Stimulated activated naive B cell treated with anti-CD40 and anti-IgM and Interleukin-4, amounts not matched to agents 10 μg/mL and 1 μg/mL and 100 μg/mL, for 72 hours (primary cell): ENCODE results near the gene CCL13.
A peak's percentile ranks its signal among the peaks of the same experiment; 100 is the strongest.

Experiments used
- ATAC-seq, 2 donors: fragments of 150-1000 bp; cut with Tn5 transposase; replicated peaks; 2 replicates each; pipeline ENCODE4 v1.10.0; 2021; ENCODE audit warnings: moderate library complexity in 1 of 2
- DNase-seq: peaks from one replicate; pipeline ENCODE4 v3.0.0; 2021
- H3K27ac Mint-ChIP-seq: one replicate; pipeline ENCODE4 v1.8.0; 2022; ENCODE audit warnings: mild to moderate bottlenecking, mixed read lengths
- H3K27me3 Mint-ChIP-seq, 2 donors: one replicate each; pipeline ENCODE4 v1.8.0; 2022; ENCODE audit warnings: mixed read lengths in 2 of 2
- H3K36me3 Mint-ChIP-seq, 2 donors: one replicate each; pipeline ENCODE4 v1.8.0; 2022; ENCODE audit warnings: mixed read lengths in 2 of 2, mild to moderate bottlenecking in 1 of 2
- H3K4me1 Mint-ChIP-seq, 2 donors: one replicate each; pipeline ENCODE4 v1.8.0; 2022; ENCODE audit warnings: mixed read lengths in 2 of 2, mild to moderate bottlenecking in 1 of 2
- H3K4me3 Mint-ChIP-seq, 2 donors: one replicate each; pipeline ENCODE4 v1.8.0; 2022; ENCODE audit warnings: mild to moderate bottlenecking in 2 of 2, mixed read lengths in 2 of 2, moderate library complexity in 1 of 2
- H3K9me3 Mint-ChIP-seq, 2 donors: one replicate each; pipeline ENCODE4 v1.8.0; 2022; ENCODE audit warnings: mixed read lengths in 2 of 2, mild to moderate bottlenecking in 1 of 2

Gene CCL13

GRCh38 chr17:34401165-34401564, 44.9 kb downstream of the CCL13 start:
- Mint-ChIP-seq H3K27me3 (no peaks in the 10 kb centered on the region), H3K9me3 (peaks cover 0 to 1% of the 10 kb centered on the region in 2 donors), H3K36me3 (no peaks in the 10 kb centered on the region), H3K4me1 (peaks cover 36 to 50% of the 10 kb centered on the region in 2 donors), H3K4me3 (no peak overlapping the region), H3K27ac (peak overlapping the region; percentile 47)
- ATAC-seq (no peak), DNase-seq (no peak)

- Mint-ChIP-seq H3K4me1 (peaks cover 24 to 37% of the 10 kb centered on the region in 2 donors), H3K36me3 (no peaks in the 10 kb centered on the region), H3K27ac (no peak overlapping the region), H3K4me3 (no peak overlapping the region), H3K27me3 (peaks cover under 1 to 6% of the 10 kb centered on the region in 2 donors), H3K9me3 (peaks cover 0 to 1% of the 10 kb centered on the region in 2 donors)
- no peak for ATAC-seq
- DNase-seq: no peak
Observed at GRCh38 chr17:34403006-34403405, 46.7 kb downstream of the CCL13 start.

- H3K9me3 Mint-ChIP-seq: no peaks in the 10 kb centered on the region
- H3K4me3 Mint-ChIP-seq: no peak overlapping the region
- ATAC-seq (no peak), DNase-seq (no peak)
- H3K4me1 Mint-ChIP-seq: peaks cover 2 to 5% of the 10 kb centered on the region in 2 donors
- no peaks in the 10 kb centered on the region for H3K36me3 Mint-ChIP-seq
- H3K27ac Mint-ChIP-seq: no peak overlapping the region
- H3K27me3 Mint-ChIP-seq: peaks cover 24 to 32% of the 10 kb centered on the region in 2 donors
Observed at GRCh38 chr17:34406226-34406625, 49.9 kb downstream of the CCL13 start.
